KG1 (cell line): Measurements from ENCODE around the gene TSPY3.
"Not testable (repeated sequence)": the region's sequence is repeated elsewhere in the genome, so short reads cannot be mapped to it uniquely, and the experiment has no call there.

ENCODE experiments used
- DNase-seq: peaks from one replicate; lab custom pipeline; 2025; lab: John Stamatoyannopoulos, UW

The TSPY3 gene

GRCh38 chrY:9398121-9398520 is at the start of gene TSPY3:
TSS of gene TSPY3 (plus strand) at chrY:9398421. CDS start at chrY:9398467, 46 bp downstream.
- not testable (repeated sequence) for DNase-seq

- DNase-seq, result not testable (repeated sequence)
Observed at GRCh38 chrY:9357497-9357896, 40.7 kb upstream of the TSPY3 start, which contains the start of gene TSPY8. TSS of gene TSPY8 (plus strand) at chrY:9357797. CDS start at chrY:9357843, 46 bp downstream.

- DNase-seq, result not testable (repeated sequence)
Observed at GRCh38 chrY:9396527-9396926, 1.7 kb upstream of the TSPY3 start.
